Middle frontal gyrus (tissue), 1 donor: Measurements from ENCODE around the gene CYP26B1.

Experiments
- DNase-seq: peaks from one replicate; pipeline ENCODE4 v3.0.0-alpha.2; 2015; ENCODE audit warnings: low spot score; ENCODE audit errors: extremely low spot score

The CYP26B1 gene

GRCh38 chr2:72142570-72143440 lies 4.9 kb downstream of the CYP26B1 start:
- no peak for DNase-seq

DNA sequence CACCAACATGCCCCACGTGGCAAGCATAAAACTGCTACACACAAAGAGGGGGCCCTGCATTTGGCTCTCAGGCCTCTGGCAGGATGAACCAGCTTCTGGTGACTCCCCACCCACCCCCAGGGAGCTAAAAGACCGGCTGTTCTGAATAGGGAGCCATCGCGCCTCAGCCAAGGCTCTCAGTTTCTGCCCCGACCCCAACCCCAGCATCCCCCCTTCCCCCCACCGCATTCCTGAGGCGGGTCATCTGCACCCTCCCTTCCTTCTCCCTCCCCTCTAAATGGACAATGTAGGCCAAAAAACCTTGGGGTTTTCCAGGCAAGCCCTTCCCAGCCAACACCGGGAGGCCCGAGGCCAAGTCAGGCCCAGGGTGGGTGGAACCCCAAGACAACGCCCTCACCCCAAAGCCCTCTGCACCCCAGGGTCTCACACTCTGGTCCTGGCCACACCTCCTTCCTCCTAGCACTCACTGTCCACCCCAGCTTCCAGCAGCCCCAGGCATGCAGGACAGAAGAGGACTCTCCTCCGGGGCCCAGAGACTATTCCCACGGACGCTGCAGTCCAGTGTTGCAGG lies 5.7 kb downstream of the CYP26B1 start:
- DNase-seq, result no peak

- DNase-seq, result no peak
Observed at GRCh38 chr2:72141032-72141645, 6.5 kb downstream of the CYP26B1 start.

DNA sequence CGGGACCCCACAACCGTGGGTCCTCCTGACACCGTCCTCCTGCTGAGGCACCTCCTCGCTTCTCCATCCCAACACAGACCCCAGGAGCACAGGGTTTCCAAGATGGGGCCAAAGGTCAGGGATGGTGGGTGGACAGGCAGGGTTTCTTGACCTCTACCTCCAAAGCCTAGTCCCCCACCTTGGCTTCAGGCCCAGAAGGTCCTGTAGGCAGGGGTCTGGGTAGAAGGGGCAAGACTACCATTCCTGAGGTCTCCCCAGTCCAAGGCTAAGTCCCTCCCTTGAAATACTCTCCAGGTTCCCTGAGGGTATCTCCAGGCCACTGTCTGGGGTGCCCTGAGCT lies 7.1 kb downstream of the CYP26B1 start:
- no peak for DNase-seq

DNA sequence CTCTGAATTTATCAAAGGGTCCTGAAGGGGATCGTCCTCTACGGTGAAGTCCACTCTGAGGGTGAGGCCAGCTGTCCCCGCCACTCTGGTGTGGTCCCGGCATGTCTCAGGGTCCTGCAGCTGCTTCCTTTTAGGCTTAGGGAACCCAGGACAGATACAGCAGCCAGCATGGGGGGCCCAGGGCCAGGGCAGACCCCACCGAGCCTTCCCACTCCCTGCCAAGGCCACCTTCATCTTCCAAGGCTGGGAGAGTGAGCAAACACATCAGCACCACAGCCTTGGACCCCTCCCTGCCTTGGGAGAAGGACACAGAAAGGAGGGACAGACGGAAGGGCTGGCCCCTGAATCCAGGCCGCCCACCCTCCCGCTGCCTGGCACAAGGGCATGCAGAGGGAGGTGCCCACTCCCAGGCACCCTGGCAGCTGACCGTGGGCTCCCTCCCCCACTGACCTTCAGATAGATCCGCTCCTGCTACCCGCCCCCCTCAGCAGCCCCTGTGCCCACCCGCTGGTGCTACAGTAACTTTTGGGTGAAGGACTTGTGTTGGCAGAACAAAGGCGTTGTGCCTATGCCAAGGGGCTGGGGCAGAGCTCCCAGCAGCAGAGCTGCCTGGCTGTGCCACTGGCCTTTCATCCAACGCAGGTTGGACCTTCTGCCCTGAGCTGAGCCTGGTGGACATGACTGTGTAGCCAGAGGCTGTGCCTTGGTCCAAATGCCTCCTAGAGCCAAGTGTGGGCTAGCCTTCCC lies 7.6 kb downstream of the CYP26B1 start:
- no peak for DNase-seq

DNA sequence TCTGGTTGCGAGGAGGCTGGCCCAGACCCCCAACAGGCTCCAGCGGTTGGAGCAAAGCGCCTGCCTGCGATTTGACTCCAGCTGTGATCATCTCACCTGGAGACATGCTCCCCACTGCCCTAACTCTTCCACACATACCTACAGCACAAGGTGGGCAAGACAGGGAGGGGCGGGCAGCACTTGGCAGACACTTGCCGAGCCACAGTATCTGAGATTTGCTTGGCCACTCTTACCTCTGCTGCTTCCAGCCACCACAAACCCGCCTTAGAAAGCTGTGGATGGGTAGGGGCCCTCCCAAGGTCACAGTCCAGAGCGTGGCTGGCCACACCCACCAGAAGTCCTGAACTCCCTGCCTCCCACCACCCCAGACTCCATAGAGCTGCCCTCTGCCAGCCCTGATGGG lies 8.2 kb downstream of the CYP26B1 start:
- no peak for DNase-seq

- no peak for DNase-seq
Observed at GRCh38 chr2:72138921-72139381, 8.7 kb downstream of the CYP26B1 start.

DNA sequence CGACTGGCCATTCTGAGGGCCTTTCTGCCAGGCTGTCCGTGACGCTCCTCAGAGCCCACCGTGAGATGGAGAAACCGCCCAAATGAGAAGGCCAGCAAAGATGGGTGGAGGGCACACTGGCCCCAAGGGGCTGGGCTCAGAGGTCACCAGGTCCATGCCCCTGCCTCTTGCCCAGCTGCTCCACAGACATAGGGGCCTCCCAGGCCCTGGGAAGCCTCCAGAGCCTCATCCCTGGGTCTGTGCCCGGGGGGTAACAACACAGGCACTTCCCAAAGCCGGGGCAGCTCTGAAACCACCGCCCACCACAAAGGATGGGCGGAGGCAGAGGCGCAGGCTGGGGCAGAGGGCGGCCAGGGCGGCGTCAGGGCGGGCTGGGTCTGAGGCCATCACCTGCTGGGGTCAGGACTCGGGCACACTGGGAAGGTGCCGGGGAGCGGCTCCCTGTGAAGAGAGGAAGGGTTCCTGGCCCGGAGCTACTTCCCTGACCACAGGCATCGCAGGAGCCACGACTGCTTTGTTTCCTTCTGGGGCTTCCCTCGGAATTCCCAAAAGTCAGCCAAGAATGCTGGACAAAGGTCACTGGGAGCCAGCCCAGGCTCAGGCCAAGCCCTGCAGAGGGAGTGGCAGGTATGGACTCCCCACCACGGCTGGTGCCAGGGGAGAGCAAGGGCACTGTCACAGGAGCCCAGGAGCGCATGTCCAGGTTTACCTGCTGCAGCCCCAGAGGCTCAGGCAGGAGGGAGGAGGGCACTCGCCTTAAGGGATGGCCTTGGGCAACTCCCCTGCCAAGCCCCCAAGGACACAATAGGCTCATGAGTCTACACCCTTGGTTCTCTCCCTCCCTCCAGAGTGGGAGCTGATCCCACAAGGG lies 9.4 kb downstream of the CYP26B1 start:
- DNase-seq, result no peak

- DNase-seq, result no peak
Observed at GRCh38 chr2:72137498-72138010, 10.1 kb downstream of the CYP26B1 start.

DNA sequence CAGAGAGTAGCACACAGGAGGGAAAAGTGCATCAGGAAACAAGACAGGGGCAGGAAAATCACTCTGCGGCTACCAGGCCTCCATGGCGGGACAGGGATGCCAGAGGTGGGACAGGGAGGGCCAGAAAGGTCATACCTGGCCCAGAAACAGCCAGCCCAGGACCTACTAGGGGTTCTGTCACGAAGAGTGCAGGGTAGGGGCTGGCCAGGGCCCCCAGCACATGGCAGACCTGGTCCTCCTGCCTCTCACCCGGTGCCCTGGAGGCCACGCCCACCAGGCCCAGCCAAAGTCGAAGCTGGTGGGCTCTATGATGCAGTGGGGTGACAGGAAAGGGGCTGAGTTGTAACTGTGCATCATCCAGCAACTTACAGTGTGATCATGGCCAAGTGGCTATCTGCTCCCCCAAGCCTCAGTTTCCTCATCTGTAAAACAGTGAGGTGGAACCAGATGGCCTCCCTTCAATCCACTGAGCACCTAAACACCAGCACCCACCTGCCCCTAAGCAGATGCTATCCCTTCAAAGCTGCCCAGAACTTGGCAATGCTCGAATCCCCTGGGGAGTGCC lies 10.6 kb downstream of the CYP26B1 start:
- no peak for DNase-seq

GRCh38 chr2:72136331-72136730 lies 11.3 kb downstream of the CYP26B1 start:
- no peak for DNase-seq

DNA sequence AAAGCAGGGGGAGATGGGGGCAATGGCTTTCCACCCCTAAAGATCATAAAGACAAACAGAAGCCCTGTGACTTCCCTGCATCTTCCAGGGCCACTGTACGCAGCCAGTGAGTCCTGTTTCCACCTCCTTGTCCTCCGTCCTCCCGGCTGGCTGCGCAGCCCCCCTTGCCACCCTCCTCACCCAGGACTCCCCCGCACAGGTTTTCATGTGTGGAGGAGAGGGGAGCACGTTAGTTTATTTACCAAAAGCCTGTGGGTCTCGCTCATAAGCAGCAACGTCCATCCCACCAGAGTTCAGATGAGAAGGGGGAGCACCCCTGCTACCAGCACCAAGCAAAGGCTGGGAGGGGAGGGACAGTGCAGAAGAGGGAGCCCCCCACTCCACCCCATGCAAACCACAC lies 11.7 kb downstream of the CYP26B1 start:
- no peak for DNase-seq

- no peak for DNase-seq
Observed at GRCh38 chr2:72134997-72135800, 12.5 kb downstream of the CYP26B1 start.

DNA sequence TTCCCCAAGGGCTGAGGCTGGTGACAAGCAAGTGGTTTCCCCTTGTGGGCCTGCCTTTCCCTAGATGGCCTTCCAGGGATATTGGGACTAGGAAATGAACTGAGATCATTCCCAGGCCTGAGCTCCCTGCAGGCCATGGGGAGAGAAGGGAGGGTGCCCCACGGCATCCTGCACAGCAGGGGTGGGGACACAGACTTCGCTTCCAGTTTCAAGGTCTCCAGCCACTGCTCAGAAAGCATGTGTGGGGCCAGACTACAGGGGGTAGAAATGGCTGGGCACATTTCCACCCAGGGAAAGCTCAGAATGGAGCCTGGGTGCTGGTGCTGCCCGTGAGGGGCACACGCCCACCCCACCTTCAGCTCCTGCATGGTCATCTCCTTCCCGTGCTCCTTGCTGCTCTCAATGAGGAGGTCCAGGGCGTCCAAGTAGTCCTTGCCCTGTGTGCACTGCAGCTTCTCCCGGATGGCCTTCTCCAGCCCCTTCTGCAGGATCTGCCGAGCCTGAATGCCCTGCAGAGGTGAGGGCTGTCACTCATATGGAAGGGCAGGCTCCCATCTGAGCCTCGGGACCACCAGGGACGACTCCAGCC lies 13.2 kb downstream of the CYP26B1 start:
- DNase-seq, result no peak

- DNase-seq, result no peak
Observed at GRCh38 chr2:72133721-72134407, 13.8 kb downstream of the CYP26B1 start.

- no peak for DNase-seq
Observed at GRCh38 chr2:72132981-72133720, 14.5 kb downstream of the CYP26B1 start.

GRCh38 chr2:72131916-72132841 lies 15.5 kb downstream of the CYP26B1 start:
- no peak for DNase-seq
